Liver (tissue), 3 donors: ENCODE data around the gene CACTIN.

ENCODE experiments used
- ATF3 ChIP-seq: IDR thresholded peaks from 2 replicates; pipeline ENCODE4 v1.6.1; 2016; ENCODE audit warnings: antibody characterized with exemption
- CTCF ChIP-seq: fragments of 150-350 bp; IDR thresholded peaks from 2 replicates; pipeline ENCODE4 v1.5.1; 2017; ENCODE audit warnings: improper control_type of control experiment, low read depth, low read length; ENCODE audit not compliant: missing input control
- EGR1 ChIP-seq, 2 donors: IDR thresholded peaks; 2 replicates each; pipeline ENCODE4 v1.6.1; 2016 to 2018; ENCODE audit warnings: antibody characterized with exemption in 2 of 2, low read depth in 2 of 2
- FOXA1 ChIP-seq: IDR thresholded peaks from 2 replicates; pipeline ENCODE4 v1.6.1; 2016; ENCODE audit warnings: antibody characterized with exemption
- JUND ChIP-seq, 2 donors: IDR thresholded peaks; 2 replicates each; pipeline ENCODE4 v1.6.1; 2016; ENCODE audit warnings: antibody characterized with exemption in 2 of 2
- MAX ChIP-seq: IDR thresholded peaks from 2 replicates; pipeline ENCODE4 v1.6.1; 2016; ENCODE audit warnings: antibody characterized with exemption
- RAD21 ChIP-seq, 2 donors: IDR thresholded peaks; 2 replicates each; pipeline ENCODE4 v1.6.1; 2016; ENCODE audit warnings: antibody characterized with exemption in 2 of 2, mild to moderate bottlenecking in 2 of 2
- TAF1 ChIP-seq: conservative IDR thresholded peaks from 2 replicates; pipeline ENCODE4 v1.6.1; 2016; ENCODE audit warnings: antibody characterized with exemption, mild to moderate bottlenecking
- YY1 ChIP-seq: IDR thresholded peaks from 2 replicates; pipeline ENCODE4 v1.6.1; 2016; ENCODE audit warnings: antibody characterized with exemption, mild to moderate bottlenecking
- ZBTB33 ChIP-seq: IDR thresholded peaks from 2 replicates; pipeline ENCODE4 v1.6.1; 2016; ENCODE audit warnings: antibody characterized with exemption
- donor health status: healthy.
- donor health status: healthy.

- TF ChIP-seq CTCF (no peak), FOXA1 (no peak), ATF3 (no peak), YY1 (no peak), MAX (no peak), EGR1 (IDR thresholded peaks at IDR 0.05; ENCODE audit: low read depth in 2 of 2) (no peak), ZBTB33 (no peak), RAD21 (IDR thresholded peaks at IDR 0.05) (no peak), JUND (IDR thresholded peaks at IDR 0.05) (no peak), TAF1 (no peak)
These were observed 18.4 kb downstream of the CACTIN start for GRCh38 chr19:3608079-3608641.
